GM19452 (cell line): ENCODE data around the gene CXCR6.

Source experiments
- ATAC-seq: cut with Tn5 transposase; IDR thresholded peaks from one replicate; pipeline ENCODE4 v1.9.1; 2021; ENCODE audit not compliant: unreplicated experiment

The CXCR6 gene

DNA sequence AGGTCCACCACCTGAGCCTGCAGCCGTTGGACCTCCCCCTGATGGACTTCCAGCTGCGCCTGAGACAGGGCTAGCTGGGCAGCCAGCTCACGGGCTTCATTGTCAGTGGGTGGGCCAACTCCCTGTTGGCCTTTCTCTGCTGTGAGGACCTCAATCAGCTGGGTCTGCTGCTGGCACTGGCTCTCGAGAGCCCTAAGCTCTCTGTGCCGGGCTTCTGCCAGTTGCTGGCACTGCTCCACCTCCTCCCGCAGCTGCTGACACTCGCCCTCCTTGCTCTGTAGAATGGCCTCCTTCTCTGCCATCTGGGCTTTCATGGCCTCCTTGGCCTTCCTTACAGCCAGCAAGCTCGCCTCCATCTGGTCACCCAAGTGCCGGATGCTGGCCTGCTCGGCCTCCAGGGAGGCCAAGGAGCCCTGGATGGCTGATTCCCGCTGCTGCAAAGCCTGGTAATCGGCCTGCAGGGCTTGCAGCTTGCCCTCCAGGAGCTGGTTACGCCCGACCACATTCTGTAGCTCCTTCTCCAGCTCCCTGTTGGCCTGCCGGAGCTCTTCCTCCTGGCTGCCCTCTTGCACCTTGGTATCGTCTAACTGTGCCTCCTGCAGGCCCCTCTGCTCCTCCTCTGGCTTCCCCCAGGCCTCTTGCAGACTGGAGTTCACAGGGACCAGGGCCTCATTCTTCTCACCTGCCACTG lies 23.8 kb downstream of the CXCR6 start:
- no peak for ATAC-seq

DNA sequence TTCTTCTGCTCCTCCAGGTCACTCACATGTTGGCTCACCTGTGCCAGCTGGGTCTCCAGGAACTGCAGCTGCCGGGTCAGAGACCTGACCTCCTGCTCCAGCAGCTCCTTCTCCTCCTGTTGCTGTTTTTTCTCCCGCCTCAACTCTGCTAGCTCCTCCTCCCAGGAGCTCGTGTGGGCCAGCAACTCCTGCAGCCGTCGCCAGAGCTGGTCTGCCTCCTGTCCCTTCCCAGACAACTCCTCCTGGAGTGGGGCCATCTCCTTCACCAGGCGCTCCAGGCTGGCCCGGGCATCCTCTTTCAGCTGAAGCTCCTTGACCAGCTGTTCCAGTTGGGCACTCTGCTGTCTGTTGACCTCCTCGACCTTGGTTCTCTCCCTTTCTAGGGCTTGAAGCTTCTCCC lies 24.5 kb downstream of the CXCR6 start:
- ATAC-seq, result no peak

DNA sequence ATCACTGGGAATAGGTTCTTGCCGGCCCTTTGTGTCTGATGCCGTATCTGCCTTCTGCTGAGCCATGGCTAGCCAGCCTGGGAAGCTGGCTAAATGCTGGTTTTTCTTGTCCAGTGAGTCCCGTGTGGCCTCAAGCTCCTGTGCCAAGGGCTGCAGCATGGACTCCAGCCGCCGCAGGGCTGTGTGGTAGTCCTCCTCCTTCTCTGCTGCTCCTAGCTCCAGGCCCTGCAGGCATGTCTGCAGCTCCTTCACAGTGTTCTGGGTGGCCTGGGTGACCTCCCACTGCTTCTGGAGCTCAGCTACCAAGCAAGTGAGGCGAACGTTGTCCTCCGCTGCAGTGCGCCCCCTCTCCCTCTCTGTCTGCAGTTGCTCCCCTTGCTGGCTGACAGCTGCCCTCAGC lies 24.9 kb downstream of the CXCR6 start:
- no peak for ATAC-seq

DNA sequence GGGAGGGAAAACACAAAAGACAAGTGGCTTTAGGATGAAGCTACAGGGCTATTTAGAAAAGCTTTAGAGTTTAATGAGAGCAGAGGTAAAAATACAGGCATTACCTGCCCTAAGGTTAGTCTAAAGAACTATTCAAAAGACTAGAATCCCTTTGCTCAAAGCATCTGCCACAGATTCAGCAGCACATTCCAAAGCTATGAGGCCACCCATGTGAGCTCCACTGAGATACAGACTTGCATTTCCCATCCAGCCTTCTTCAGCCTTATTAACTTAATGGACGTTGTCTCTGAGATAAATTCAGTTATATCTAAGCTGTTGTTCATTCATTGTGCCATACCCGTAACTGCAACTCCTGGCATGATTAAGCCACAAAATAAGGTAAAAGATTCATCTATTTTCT lies 25.4 kb downstream of the CXCR6 start:
- ATAC-seq, result no peak

DNA sequence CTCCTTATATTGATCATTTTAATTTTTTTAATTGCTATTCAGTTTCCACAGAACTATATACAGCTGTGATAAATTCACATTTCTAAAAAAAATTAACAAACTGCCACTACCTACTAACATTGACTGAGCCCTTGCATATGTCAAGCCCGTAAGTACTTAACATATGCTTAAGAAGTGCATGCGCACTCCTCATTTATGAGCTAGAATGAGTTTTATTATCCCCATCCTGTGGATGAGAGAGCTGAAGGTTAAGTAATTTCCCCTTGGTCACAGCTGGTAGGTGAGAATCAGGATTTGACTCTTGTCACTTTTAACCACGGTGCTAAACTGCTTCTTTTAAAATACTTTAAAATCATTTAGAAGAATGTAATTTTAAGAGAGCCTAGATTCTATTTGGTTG lies 25.9 kb downstream of the CXCR6 start:
- ATAC-seq, result no peak

DNA sequence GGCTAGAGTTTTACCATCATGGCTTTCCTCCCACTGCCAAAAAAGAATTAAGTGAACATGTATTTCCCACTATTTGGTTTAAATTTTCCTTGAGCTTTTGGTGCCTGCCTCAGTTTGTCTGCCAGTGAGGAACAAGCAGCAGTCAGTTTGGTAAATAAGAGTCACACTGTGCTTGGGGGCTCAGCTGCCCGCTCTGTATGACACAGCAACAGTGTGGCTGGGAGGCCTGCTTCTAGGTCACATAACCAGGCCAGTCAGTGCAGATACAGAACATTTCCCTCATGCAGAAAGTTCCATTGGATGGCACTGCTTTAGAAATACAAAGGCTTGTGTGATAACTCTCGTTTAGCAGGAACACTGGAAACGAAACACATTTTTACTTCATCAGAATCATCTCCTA lies 26.7 kb downstream of the CXCR6 start:
- ATAC-seq, result no peak

DNA sequence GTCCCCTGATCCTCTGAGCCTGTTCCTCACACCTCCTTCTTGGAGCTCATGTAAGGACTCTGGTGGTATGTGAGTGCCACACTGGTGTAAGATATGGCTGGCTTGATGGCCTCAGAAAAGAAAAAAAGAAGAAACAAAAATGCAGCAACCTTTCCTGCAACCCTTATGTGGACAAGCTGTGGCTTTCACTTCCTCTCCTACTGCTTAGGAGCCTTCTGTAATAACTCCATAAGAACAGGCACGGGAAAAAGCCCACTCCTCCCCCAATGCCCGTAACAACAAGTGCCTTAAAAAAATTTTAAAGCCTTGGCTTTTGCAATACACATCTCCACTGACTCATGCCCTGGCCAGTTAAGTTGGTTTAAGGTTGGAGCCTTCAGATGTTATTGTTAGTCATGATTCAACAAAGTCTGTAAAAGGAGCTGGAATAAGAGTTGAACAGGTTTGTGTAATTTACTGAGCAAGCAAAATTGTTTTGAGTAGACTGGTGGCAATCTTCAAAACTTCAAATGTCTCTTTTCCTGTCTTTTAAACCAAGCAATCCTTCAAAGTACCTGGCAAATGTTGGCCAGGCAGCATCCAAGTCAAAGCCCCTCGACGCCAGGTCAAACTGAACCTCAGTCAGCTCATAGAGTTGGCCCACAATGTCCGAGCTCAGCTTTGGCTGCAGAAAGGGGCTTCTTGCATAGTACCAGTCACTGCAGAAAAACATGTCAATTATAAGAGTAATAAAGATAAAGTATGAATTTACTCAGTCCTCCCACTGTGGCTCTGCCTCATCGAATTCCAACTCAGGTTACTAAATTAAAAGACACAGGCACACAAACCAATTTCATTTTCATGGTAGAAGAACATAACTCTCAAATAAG lies 29.5 kb downstream of the CXCR6 start:
- ATAC-seq, result no peak

DNA sequence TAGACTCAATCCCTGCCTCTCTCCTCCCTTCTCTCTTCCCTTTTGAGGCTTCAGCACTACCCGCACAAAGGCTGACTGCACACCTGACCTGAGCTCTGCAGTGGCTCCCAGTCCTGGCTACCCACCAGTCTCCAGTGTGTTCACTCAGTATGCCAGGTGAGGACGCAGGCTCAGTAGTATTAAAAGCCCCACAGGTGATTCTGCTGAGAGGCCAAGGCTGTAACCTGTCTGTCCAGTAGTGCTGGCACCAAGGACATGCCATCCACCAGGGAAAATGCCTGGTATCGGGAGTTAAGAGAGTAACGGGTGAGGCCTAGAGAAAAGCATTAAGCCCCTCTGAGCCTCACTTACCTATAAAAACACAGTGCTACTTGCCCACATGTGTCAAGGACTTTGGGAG lies 31.4 kb downstream of the CXCR6 start:
- no peak for ATAC-seq

DNA sequence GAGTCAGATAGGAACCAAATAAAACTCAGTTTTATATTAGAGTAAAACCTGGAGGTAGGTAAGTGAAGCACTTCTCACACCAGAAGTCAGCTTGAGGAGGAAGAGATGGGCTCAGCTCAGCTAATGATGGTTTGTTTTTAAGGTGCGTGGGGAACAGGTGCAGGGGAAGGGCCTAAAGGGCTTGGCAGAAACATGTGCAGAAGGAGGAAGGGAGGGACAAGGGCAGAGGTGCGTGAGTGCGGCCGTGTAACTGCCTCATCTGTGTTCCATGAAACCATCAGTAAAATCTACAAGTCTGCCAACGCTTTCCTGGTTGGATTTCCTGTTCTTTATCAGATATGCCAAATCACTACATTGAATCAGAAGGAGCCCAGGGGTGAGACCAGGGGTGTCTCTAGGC lies 32.4 kb downstream of the CXCR6 start:
- ATAC-seq, result no peak

DNA sequence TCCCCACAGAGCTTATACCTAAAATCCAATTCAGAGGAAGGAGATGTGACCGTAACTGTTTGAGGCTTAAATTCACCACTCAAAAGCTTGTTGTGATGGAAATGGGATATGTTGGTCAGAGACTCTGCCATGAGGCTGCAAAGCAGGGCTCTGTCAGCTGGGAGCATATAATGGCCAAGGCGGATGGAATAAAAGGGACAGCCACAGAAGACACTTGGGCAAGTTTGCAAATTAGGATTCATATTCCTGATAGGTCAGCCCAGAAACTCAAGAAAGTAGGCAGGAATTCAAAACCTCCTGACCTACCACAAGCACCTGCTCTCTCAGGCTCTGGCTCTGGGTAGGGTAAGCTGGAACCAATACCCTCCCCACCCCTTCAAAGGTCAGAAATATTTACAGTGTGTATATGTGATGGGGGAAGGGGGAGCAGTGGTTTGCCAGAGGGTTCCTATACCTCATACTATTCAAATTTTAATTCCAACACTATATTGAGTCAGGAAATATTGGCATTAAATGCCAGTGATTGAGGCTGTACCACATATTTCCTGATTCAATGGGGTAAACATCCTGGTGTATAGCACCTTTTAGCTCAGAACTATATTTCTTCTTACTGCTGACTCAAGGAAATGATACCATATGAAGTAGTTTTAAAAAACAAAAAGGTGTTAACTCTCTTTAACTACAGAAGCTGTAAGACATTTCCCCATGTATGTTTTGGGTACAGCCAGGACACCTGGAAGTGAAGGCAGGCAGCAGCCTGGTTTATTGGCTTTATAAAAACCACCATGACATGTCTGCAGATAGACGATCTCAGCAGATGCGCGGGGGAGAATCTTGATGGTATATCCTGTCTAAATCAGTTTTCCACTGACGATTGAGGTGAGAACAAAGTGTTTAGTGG lies 33.2 kb downstream of the CXCR6 start:
- ATAC-seq, result no peak

DNA sequence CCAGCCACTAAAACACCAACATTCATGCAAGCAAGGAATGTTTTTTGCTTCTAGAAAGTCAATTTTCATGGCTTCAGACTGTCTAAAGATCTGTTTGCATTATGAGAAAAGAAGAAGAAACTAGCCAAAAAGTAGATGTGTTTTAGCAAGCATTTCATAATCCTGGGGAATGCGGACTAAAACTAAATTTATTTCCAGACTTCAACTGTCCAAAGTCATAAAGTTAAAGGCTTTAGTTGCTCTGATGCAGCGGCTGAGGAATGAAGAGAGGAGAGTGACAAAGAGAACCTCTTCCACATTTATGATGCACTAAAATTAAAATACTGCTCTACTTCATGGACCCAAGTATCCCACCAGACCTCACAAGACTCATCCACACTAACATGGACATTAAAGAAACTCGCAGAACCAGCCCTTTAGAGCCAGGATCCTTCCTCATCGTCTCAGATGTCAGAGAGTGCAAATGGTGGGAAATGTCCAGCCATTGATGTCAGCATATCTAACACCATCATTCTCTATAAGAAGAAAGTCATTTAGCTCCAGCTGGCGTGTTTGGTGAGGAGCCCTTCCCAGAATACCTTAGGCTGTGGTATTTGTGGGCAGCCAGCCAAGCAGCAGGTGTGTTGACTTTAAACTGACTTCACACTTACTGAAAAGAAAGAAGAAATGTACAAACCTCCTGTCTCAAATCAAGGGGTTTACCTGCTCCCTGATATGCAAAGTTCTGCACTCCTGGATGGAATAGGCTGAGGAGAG lies 34.9 kb downstream of the CXCR6 start:
- ATAC-seq, result no peak

DNA sequence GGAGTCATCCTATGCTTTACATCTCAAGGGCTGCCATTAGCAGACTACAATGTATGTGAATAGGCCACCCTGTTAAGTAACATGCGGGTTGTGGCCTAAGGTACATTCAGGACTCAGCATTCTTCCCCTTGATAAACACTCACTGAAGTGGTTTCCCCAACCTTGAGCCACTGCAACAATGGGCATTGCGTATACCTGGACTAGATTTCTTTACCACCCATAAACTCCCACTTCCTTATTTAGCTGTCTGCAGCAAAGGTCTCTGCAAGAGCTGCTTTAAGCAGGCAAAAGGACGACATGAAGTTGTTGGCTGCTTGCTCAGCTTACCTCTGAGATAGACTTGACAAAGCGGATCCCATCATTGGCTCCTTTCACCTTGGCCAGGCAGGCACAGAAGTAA lies 36.1 kb downstream of the CXCR6 start:
- ATAC-seq, result no peak

DNA sequence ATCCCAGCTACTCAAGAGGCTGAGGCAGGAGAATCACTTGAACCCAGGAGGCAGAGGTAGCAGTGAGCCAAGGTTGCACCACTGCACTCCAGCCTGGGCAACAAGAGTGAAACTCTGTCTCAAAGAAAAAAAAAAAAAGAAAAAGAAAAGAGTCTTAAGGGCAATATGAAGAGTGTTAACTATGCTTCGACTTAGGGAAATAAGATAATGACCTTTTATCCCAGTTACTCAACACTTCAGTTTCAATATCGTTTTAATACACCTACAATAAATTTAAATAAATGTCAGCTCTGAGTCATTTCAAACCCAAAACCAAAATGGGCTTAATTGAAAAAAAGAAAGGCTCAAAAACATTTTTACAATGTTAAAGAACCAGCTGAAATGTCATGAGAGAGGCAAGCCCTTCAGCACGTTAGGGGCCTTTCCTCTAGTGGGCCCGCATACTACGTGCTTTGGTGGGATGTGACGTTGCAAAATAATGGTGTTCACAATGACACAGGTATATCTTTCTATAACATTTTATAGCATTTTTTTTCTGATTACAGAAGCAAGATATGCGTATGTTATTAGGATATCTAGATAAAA lies 37.1 kb downstream of the CXCR6 start:
- no peak for ATAC-seq

DNA sequence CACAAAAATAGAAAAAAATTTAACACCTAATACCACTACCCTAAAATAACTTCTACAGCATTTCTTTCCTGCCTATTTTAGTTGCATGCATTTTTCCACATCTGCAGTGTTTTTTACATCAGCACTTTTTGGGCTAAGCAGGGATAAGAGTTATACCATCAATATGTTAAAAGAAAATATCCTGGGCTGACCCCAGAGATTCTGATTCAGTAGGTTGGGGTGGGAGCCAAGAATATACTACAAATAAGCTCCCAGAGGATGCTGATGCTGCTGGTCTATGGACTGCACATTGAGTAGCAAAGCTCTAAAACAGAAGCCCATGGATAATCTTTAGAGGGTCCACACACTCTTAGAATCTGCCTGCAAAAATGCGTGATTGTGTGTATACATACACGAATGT lies 37.6 kb downstream of the CXCR6 start:
- ATAC-seq, result no peak

DNA sequence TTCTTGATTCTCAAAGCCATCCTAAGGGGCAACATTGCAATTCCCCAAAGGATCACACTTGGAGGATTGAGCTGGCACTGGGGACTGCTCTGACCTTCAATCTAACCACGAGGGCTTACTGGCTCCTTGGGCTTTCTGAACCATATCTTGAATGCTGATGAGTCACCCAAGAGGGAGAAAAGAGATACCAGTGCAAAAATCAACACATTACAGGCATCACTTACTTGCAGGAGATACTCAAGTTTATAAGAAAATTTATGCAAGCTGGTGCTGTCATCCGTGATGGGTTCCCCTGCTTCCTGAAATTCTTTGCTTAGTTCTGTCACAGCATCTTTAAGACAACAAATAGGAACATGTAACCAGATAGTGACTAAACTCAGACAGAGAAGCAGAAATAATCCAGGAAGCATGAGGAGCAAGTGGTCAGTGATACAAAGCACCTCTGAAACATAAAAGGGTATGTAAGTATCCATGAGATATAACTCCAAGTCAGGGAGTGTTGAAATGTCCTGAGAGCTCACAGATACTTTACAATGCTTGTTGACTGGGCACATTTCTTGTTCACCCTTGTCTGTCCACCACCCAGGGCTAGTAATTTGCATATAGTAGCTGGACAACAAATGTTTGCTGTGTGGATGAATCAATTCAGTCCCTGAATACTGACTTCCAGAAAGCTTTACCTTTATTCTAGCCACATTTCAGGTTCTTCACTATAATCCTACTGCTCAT lies 38.2 kb downstream of the CXCR6 start:
- ATAC-seq, result no peak

DNA sequence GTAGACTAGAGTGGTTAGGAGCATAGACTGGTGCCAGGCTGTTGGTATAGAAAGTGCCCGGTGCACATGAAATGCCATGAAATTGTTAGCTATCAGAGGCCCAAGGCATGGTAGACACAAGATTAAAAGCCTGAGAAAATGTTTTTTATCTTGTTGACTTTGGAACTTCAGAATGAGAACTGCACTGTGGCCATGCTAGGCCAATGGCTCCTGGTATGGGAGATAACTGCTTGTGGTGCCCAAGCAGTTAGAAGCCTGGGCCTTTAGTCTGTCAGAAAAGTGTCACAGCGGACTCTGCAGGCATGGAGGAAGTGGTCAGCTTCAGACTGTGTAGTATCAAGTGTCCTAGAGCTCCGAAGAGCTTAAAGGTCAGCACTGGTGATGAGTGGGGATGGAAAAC lies 40.5 kb downstream of the CXCR6 start:
- no peak for ATAC-seq

DNA sequence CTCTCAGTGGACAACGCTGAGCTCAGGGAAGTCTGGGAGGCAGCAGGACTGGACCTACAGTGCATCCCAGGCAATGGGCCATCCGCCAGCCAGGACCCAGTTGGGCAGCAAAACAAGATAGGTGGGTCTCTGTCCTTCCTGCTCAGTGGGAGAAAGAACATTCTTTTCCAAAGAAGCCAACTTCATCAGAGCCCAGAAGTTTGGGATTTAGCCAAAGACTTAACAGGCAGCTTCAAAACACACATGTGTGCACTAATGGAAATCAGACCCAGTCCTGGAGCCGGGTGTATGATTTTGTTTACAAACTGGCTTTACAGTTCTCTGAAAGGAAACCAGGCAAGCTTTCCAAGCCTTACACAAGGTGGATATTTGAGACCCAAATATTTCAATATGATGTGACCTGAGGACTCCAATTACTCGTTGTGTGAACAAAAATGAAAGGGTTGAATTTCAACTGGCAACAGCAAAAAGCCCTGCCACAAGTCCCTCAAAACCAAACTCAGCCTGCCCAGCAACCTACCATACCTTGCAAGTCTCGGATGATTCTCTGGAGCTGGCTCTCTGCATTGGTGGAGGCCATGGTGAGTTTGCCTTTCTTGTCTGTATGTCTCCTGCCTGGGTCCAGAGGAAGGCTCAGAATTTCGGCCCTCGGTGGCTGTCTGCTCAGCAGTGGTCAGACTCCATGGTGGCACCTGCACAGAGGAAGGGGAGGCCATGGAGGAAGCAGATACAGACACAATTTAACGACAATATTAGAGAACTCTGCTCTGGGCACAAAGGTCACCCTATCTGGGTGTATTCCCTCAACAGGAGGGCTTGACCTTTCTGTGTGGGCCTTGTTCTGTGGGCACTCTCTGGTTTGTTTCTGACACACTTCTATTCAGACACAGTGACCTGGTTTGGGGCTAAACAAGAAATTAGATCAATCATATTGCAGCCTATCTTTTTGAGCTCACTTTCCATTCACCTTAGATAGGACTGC lies 41.4 kb downstream of the CXCR6 start:
- no peak for ATAC-seq

DNA sequence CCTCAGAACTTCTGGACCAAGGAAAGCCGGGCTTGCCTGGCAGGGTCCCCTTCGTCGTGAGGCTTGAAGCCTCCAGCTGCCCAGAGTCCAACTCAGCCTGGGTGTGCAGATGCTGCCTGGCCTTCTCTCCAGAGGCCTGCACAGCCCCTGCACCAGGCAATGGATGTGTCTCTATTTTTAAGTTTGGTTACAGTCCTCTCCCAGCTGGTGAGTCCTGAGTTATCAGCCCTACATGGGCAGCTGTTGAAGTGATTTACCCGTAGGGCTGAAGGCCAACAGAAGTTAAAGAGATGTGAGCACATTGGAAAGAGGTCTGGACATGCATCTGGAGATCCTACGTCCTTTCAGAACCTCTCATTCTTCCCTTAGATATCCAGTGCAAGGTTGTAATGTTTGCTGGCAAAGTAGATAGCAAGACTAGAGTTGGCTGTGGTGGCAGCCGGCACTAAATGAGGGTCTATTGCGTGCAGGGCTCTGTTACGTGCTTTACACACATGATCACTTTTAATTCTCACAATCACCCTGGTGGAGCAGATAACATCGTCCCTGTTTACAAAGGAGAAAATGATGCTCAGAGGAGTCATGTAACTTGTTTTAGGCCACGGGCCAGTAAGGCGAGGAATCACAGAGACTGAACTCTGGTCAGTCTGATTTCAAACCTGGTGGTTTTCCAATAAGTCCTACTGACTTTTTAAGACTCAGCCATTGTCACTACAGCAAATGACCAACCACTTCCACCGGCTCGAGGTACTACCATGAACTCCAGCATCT lies 42.5 kb downstream of the CXCR6 start:
- no peak for ATAC-seq
